ENCODE measurements around the gene TMEM151B. TPM values are rescaled to one million over a fixed set of nuclear protein-coding genes. Genes with fewer than 3 reads are reported as not detected.

Gene TMEM151B
- total and polyA plus RNA-seq, 2 of the 13 experiments (the other 11 are each of a cell fraction or from before 2014, with no cell fraction given): not detected

DNA sequence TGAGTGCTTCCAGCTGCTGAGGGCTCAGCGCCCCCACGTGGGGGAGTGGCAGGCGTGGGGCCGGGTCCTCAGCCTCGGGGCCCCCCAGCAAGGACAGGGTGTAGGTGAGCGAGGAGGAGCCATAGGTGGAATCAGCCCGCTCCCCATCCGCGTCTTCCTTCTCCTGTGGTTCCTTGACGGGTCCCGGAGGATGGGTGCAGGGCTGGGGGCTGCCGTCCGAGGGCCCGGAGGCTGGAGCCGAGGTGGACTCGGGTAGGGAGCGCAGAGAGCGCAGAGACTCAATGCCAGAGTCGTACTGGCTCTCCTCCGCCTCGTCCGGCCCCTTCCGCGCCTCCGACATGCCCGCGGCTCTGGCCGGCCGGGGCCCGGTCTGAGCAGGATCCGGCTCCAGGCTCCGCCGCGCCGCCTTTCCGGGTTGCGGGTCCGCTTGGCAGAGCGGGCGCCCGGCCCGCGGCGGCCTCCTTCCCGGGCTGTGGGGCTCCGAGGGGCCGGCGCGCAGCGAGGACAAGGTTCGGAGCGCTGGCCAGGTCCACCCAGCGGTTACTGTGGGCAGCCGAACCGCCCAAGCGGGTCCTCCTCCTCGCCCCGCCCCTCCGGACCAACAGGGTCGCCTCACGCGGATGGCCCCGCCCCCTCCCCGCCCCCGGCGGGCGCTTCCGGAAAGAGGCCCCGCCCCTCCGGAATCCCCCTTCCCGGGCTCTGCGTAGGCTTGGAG, 5.1 kb upstream of the TMEM151B start, which contains the start of gene NFKBIE (continued):
- TF ChIP-seq, protein P1, sequence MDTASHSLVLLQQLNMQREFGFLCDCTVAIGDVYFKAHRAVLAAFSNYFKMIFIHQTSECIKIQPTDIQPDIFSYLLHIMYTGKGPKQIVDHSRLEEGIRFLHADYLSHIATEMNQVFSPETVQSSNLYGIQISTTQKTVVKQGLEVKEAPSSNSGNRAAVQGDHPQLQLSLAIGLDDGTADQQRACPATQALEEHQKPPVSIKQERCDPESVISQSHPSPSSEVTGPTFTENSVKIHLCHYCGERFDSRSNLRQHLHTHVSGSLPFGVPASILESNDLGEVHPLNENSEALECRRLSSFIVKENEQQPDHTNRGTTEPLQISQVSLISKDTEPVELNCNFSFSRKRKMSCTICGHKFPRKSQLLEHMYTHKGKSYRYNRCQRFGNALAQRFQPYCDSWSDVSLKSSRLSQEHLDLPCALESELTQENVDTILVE (CRISPR knock-in tag; IDR thresholded peaks at IDR 0.05): no peak
- peak; percentile 53; the same call in 1 of the 2 replicates for TF ChIP-seq ZNF225 (CRISPR knock-in tag; IDR thresholded peaks at IDR 0.05)
- no peak for TF ChIP-seq ZNF775 (CRISPR knock-in tag; IDR thresholded peaks at IDR 0.05; ENCODE audit: borderline replicate concordance)
- TF ChIP-seq, protein P2, sequence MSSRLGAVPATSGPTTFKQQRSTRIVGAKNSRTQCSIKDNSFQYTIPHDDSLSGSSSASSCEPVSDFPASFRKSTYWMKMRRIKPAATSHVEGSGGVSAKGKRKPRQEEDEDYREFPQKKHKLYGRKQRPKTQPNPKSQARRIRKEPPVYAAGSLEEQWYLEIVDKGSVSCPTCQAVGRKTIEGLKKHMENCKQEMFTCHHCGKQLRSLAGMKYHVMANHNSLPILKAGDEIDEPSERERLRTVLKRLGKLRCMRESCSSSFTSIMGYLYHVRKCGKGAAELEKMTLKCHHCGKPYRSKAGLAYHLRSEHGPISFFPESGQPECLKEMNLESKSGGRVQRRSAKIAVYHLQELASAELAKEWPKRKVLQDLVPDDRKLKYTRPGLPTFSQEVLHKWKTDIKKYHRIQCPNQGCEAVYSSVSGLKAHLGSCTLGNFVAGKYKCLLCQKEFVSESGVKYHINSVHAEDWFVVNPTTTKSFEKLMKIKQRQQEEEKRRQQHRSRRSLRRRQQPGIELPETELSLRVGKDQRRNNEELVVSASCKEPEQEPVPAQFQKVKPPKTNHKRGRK (CRISPR knock-in tag; IDR thresholded peaks at IDR 0.05): no peak
- TF ChIP-seq, protein P3, sequence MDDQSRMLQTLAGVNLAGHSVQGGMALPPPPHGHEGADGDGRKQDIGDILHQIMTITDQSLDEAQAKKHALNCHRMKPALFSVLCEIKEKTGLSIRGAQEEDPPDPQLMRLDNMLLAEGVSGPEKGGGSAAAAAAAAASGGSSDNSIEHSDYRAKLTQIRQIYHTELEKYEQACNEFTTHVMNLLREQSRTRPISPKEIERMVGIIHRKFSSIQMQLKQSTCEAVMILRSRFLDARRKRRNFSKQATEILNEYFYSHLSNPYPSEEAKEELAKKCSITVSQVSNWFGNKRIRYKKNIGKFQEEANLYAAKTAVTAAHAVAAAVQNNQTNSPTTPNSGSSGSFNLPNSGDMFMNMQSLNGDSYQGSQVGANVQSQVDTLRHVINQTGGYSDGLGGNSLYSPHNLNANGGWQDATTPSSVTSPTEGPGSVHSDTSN (CRISPR knock-in tag; IDR thresholded peaks at IDR 0.05; ENCODE audit: borderline replicate concordance): no peak
- TF ChIP-seq CEBPB (IDR thresholded peaks at IDR 0.05; ENCODE audit: borderline replicate concordance, low read depth, low read length): no peak
- TF ChIP-seq, protein P4, sequence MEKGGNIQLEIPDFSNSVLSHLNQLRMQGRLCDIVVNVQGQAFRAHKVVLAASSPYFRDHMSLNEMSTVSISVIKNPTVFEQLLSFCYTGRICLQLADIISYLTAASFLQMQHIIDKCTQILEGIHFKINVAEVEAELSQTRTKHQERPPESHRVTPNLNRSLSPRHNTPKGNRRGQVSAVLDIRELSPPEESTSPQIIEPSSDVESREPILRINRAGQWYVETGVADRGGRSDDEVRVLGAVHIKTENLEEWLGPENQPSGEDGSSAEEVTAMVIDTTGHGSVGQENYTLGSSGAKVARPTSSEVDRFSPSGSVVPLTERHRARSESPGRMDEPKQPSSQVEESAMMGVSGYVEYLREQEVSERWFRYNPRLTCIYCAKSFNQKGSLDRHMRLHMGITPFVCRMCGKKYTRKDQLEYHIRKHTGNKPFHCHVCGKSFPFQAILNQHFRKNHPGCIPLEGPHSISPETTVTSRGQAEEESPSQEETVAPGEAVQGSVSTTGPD (CRISPR knock-in tag; IDR thresholded peaks at IDR 0.05): no peak
- TF ChIP-seq, protein P5, sequence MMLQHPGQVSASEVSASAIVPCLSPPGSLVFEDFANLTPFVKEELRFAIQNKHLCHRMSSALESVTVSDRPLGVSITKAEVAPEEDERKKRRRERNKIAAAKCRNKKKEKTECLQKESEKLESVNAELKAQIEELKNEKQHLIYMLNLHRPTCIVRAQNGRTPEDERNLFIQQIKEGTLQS (CRISPR knock-in tag; IDR thresholded peaks at IDR 0.05): 0 out of 2 replicates have a peak, but pooled peaks have one; percentile 19
- no peak for TF ChIP-seq ATF1 (CRISPR knock-in tag; IDR thresholded peaks at IDR 0.05)
- no peak for TF ChIP-seq IRX3 (CRISPR knock-in tag; IDR thresholded peaks at IDR 0.05; ENCODE audit: borderline replicate concordance, low read depth)
- 0 out of 2 replicates have a peak, but pooled peaks have one; percentile 23 for TF ChIP-seq BRCA1 (CRISPR knock-in tag; IDR thresholded peaks at IDR 0.05)
- TF ChIP-seq ZNF234 (CRISPR knock-in tag; conservative IDR thresholded peaks at IDR 0.05): no peak
- no peak for TF ChIP-seq SRSF9 (IDR thresholded peaks at IDR 0.05; ENCODE audit: borderline replicate concordance, insufficient read depth, low read depth, low read length, poor library complexity, severe bottlenecking)
- TF ChIP-seq, protein P6, sequence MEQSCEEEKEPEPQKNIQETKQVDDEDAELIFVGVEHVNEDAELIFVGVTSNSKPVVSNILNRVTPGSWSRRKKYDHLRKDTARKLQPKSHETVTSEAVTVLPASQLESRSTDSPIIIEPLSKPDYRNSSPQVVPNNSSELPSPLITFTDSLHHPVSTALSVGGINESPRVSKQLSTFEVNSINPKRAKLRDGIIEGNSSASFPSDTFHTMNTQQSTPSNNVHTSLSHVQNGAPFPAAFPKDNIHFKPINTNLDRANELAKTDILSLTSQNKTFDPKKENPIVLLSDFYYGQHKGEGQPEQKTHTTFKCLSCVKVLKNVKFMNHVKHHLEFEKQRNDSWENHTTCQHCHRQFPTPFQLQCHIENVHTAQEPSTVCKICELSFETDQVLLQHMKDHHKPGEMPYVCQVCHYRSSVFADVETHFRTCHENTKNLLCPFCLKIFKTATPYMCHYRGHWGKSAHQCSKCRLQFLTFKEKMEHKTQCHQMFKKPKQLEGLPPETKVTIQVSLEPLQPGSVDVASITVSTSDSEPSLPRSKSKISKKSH (CRISPR knock-in tag; IDR thresholded peaks at IDR 0.05; ENCODE audit: borderline replicate concordance): no peak; the same call in 1 of the 2 replicates
- TF ChIP-seq ZNF878 (CRISPR knock-in tag; IDR thresholded peaks at IDR 0.05): no peak
- TF ChIP-seq ZNF75D (CRISPR knock-in tag; IDR thresholded peaks at IDR 0.05; ENCODE audit: borderline replicate concordance): no peak
- 0 out of 2 replicates have a peak, but pooled peaks have one; percentile 16 for TF ChIP-seq SMAD3 (CRISPR knock-in tag; IDR thresholded peaks at IDR 0.05)
- TF ChIP-seq ZNF282 (IDR thresholded peaks at IDR 0.05; ENCODE audit: partially characterized antibody): no peak
- no peak for TF ChIP-seq ZNF30 (CRISPR knock-in tag; IDR thresholded peaks at IDR 0.05)
- TF ChIP-seq HMG20B (CRISPR knock-in tag; conservative IDR thresholded peaks at IDR 0.05): no peak

Data from HepG2 (cell line).